ENCODE results near the gene SEMA7A.
"Not testable (repeated sequence)": the region's sequence is repeated elsewhere in the genome, so short reads cannot be mapped to it uniquely, and the experiment has no call there.

Gene SEMA7A, protein sequence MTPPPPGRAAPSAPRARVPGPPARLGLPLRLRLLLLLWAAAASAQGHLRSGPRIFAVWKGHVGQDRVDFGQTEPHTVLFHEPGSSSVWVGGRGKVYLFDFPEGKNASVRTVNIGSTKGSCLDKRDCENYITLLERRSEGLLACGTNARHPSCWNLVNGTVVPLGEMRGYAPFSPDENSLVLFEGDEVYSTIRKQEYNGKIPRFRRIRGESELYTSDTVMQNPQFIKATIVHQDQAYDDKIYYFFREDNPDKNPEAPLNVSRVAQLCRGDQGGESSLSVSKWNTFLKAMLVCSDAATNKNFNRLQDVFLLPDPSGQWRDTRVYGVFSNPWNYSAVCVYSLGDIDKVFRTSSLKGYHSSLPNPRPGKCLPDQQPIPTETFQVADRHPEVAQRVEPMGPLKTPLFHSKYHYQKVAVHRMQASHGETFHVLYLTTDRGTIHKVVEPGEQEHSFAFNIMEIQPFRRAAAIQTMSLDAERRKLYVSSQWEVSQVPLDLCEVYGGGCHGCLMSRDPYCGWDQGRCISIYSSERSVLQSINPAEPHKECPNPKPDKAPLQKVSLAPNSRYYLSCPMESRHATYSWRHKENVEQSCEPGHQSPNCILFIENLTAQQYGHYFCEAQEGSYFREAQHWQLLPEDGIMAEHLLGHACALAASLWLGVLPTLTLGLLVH

DNA sequence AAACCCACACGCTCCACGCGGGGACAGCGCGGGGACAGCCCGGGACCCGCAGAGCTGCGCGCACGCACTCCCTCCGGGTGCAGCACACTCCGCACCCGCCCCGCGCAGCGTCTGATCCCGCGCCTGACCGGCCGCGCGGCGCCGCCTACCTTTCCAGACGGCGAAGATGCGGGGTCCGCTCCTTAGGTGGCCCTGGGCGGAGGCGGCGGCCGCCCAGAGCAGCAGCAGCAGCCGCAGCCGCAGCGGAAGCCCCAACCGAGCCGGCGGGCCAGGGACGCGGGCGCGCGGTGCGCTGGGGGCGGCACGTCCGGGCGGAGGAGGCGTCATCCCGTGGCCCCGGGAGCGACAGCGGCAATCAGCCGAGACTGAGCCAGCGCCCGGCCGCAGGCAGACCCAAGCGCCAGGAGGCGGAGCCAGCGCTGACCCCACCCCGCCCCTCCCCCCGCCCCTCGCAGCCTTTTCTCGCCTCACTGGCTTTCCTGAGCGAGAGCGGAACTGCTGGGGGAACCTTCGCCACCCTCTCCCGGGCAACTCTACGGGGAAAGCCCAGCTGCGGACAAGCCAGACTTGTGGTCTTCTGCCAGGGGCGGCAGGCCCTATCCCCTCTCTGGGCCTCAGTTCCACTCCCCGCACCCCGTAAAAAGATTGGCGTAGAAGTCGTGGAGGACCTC is at the start of gene SEMA7A:
Gene SEMA7A, minus strand, starts transcription at position 367 of the 671 bp plus-strand sequence. Its CDS starts 40 bp downstream, at position 327.
- DNase-seq = peak; percentile 60

- no peak for DNase-seq
These were observed 48.9 kb upstream of the SEMA7A start for GRCh38 chr15:74482661-74483060.

GRCh38 chr15:74480364-74480763 is 46.6 kb upstream of the SEMA7A start:
- not testable (repeated sequence) for DNase-seq

- not testable (repeated sequence) for DNase-seq
These were observed 37.9 kb upstream of the SEMA7A start for GRCh38 chr15:74471621-74472020.

- no peak for DNase-seq
These were observed 37.1 kb upstream of the SEMA7A start for GRCh38 chr15:74470631-74471395.

GRCh38 chr15:74468341-74469032 is 34.7 kb upstream of the SEMA7A start:
- no peak for DNase-seq

GRCh38 chr15:74466570-74466969 is 32.8 kb upstream of the SEMA7A start:
- DNase-seq = no peak

GRCh38 chr15:74464897-74465296 is 31.1 kb upstream of the SEMA7A start:
- DNase-seq = no peak

DNA sequence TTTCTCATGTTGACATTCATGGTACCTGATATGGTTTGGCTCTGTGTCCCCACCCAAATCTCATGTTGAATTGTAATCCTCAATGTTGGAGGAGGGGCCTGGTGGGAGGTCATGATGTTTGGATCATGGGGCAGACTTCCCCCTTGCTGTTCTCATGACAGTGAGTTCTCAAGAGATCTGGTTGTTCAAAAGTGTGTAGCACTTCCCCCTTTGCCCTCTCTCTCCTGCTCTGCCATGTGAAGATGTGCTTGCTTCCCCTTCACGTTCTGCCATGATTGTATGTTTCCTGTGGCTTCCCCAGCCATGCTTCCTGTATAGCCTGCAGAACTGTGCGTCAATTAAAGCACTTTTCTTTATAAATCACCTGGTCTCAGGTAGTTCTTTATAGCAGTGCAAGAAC is 30.5 kb upstream of the SEMA7A start:
- no peak for DNase-seq

GRCh38 chr15:74463634-74464033 is 29.9 kb upstream of the SEMA7A start:
- DNase-seq = no peak

DNA sequence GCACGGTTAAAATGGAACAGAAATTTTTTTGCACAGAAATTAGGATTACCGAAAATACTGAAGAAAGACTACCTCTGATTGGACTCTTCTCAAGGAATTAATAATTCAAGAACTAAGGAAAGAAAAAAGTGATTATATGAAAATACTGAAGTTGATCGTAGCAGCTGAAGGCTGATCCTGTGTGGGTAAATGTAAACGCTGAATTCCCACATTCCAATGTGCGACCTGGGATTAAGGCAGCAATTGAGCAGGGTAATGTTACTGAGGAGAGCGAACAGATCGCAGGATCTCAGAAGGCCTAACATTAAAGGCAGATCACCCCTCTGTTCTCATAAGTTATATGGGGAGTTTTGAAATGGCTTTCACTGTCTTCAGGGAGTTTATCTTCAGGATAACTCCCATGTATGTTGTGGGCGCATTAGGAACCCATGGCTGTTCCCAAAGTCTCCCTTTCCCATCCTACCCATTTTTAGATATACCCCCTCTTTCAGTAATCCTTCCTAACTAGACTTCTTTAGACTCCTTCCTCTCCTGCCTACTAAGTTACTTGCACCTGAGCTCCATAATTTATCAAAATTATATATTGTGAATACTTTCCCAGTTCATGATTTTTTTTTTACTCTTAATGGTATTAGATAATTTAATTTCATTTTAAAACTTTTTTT is 28.2 kb upstream of the SEMA7A start:
- DNase-seq = no peak

GRCh38 chr15:74460871-74461846 is 27.4 kb upstream of the SEMA7A start, which contains the start of gene UBL7:
Gene UBL7, minus strand, starts transcription at chr15:74461160. Its CDS starts 2,293 bp downstream, at chr15:74458867.
- peak; percentile 93 for DNase-seq

GRCh38 chr15:74460298-74460697 is 26.5 kb upstream of the SEMA7A start:
- no peak for DNase-seq

DNA sequence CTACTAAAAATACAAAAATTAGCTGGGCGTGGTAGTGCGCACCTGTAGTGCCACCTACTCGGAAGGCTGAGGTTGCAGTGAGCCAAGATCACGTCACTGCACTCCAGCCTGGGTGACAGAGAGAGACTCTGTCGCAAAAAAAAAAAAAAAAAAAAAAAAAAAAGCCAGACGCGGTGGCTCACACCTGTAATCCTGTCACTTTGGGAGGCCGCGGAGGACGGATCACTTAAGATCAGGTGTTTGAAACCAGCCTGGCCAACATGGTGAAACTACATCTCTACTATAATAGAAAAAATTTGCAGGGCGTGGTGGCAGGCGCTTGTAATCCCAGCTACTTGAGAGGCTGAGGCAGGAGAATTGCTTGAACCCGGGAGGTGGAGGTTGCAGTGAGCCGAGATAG is 26.0 kb upstream of the SEMA7A start:
- DNase-seq = not testable (repeated sequence)

GRCh38 chr15:74458473-74458872 is 24.7 kb upstream of the SEMA7A start:
- no peak for DNase-seq

DNA sequence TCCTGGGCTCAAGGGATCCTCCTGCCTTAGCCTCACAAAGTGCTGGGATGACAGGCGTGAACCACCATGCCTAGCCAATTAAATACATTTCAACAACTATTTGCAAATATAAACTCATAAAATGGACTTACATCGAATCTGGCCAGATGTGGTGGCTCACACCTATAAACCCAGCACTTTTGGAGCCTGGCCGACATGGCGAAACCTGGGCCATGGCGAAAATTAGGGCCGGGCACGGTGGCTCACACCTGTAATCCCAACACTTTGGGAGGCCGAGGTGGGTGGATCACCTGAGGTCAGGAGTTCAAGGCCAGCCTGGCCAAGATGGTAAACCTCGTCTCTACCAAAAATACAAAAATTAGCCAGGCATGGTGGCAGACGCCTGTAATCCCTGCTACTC is 23.3 kb upstream of the SEMA7A start:
- not testable (repeated sequence) for DNase-seq

- DNase-seq = no peak
These were observed 21.2 kb upstream of the SEMA7A start for GRCh38 chr15:74454764-74455500.

- DNase-seq = no peak
These were observed 20.4 kb upstream of the SEMA7A start for GRCh38 chr15:74453925-74454763.
